Panc1 (cell line): Measurements from ENCODE around the gene MCF2L.

ENCODE experiments used
- CTCF ChIP-seq: fragments of 450-650 bp; IDR thresholded peaks from 2 replicates; pipeline ENCODE4 v1.5.1; 2017; ENCODE audit warnings: mild to moderate bottlenecking
- POLR2AphosphoS5 ChIP-seq: IDR thresholded peaks from 2 replicates; pipeline ENCODE4 v1.6.1; 2012; ENCODE audit warnings: mild to moderate bottlenecking, low read depth, low read length, moderate library complexity
- REST ChIP-seq, 2 experiments: IDR thresholded peaks; 2 replicates each; pipeline ENCODE4 v1.6.1; 2011 to 2012; ENCODE audit warnings: low read depth in 2 of 2, control low read depth in 1 of 2, low read length in 1 of 2, mild to moderate bottlenecking in 1 of 2, moderate library complexity in 1 of 2; ENCODE audit not compliant: insufficient read depth in 1 of 2
- SIN3A ChIP-seq: IDR thresholded peaks from 2 replicates; pipeline ENCODE4 v1.6.1; 2012; ENCODE audit warnings: low read depth, mild to moderate bottlenecking, low read length, moderate library complexity, borderline replicate concordance; ENCODE audit not compliant: insufficient read depth
- TCF7L2 ChIP-seq: IDR thresholded peaks from 2 replicates; pipeline ENCODE4 v1.6.1; 2011; ENCODE audit warnings: mild to moderate bottlenecking, low read depth, low read length, inconsistent platforms

GRCh38 chr13:112972867-112973576 lies 4.0 kb downstream of the MCF2L start:
- TF ChIP-seq CTCF (no peak), TCF7L2 (no peak), REST (IDR thresholded peaks at IDR 0.05; ENCODE audit: insufficient read depth in 1 of 2, low read depth in 2 of 2, low read length in 1 of 2) (no peak), SIN3A (no peak), POLR2AphosphoS5 (no peak)
